Activated B cell treated with CpG ODN at 0.5 μM for 24 hours (primary cell): ENCODE data around the gene MBNL1. TPM values are rescaled to one million over a fixed set of nuclear protein-coding genes. Genes with fewer than 3 reads are reported as not detected.
"Not testable (repeated sequence)": the region's sequence is repeated elsewhere in the genome, so short reads cannot be mapped to it uniquely, and the experiment has no call there.

Source experiments
- ATAC-seq: fragments of 200-7000 bp; cut with Tn5 transposase; one replicate; pipeline ENCODE4 v1.10.0; 2021; ENCODE audit warnings: low read depth, mild to moderate bottlenecking, moderate library complexity
- CTCF ChIA-PET: fragments of 350-600 bp; sonication (Branson Sonifier 250); formaldehyde crosslinking; loops from one replicate; lab custom pipeline; 2021; ENCODE audit warnings: antibody characterized with exemption; lab: Charles Lee
- POLR2A ChIA-PET: fragments of 350-600 bp; sonication (Branson Sonifier 250); formaldehyde crosslinking; loops from one replicate; lab custom pipeline; 2021; ENCODE audit warnings: antibody characterized with exemption; lab: Charles Lee
- DNase-seq: peaks from one replicate; pipeline ENCODE4 v3.0.0; 2022
- H3K27ac Mint-ChIP-seq: one replicate; pipeline ENCODE4 v1.8.0; 2020; ENCODE audit warnings: mixed read lengths
- H3K27me3 Mint-ChIP-seq: one replicate; pipeline ENCODE4 v1.8.0; 2021; ENCODE audit warnings: mixed read lengths
- H3K36me3 Mint-ChIP-seq: one replicate; pipeline ENCODE4 v1.8.0; 2021; ENCODE audit warnings: low read depth, mixed read lengths
- H3K4me1 Mint-ChIP-seq: one replicate; pipeline ENCODE4 v1.8.0; 2021; ENCODE audit warnings: mixed read lengths
- H3K4me3 Mint-ChIP-seq: one replicate; pipeline ENCODE4 v1.8.0; 2020; ENCODE audit warnings: mild to moderate bottlenecking, mixed read lengths
- H3K9me3 Mint-ChIP-seq: one replicate; pipeline ENCODE4 v1.8.0; 2020; ENCODE audit warnings: mixed read lengths
- intact Hi-C: fragments of 100-400 bp; cut with micrococcal nuclease; formaldehyde crosslinking; loops from one replicate; pipeline ENCODE4 v1.15.1; 2024
- total RNA-seq: library from RNA; stranded (reverse); gene quantifications from 2 replicates; pipeline ENCODE4 v1.2.3, GENCODE V29; 2022
- TF ChIP-seq, protein P1 (sequence below): fragments of 200-600 bp; IDR thresholded peaks from one replicate; pipeline ENCODE4 v1.8.0; 2022; ENCODE audit warnings: antibody characterized with exemption, mild to moderate bottlenecking

MBNL1 gene
- total RNA-seq, 1 donor from 2014 or later = 561 TPM

DNA sequence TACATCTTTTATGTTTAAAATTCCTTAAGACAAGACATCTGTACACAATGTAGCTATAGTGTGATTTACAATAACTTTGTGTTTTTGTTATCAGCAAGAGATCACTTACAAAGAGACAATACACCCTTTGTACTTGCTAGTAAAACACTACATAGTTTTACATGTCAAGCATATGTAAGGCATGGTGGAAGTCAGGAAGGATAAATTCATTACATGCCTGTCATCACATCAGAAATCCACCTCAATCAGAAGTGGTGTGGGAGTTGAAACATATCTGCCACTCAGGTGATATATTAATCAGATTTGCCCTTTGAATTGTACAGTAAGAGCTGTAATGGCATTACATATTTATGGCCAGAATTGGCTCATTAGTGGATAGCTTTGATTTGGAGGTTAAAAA, 95.5 kb downstream of the MBNL1 start:
- intact Hi-C loops = no loop called here
- ATAC-seq (no peak), DNase-seq (no peak)
- Mint-ChIP-seq H3K36me3 (peaks cover 70% of the 10 kb centered on the region), H3K27ac (peak overlapping the region; percentile 65), H3K4me1 (peaks cover 70% of the 10 kb centered on the region), H3K27me3 (no peaks in the 10 kb centered on the region), H3K9me3 (peaks cover 11% of the 10 kb centered on the region), H3K4me3 (no peak overlapping the region)
- TF ChIP-seq, protein P1, sequence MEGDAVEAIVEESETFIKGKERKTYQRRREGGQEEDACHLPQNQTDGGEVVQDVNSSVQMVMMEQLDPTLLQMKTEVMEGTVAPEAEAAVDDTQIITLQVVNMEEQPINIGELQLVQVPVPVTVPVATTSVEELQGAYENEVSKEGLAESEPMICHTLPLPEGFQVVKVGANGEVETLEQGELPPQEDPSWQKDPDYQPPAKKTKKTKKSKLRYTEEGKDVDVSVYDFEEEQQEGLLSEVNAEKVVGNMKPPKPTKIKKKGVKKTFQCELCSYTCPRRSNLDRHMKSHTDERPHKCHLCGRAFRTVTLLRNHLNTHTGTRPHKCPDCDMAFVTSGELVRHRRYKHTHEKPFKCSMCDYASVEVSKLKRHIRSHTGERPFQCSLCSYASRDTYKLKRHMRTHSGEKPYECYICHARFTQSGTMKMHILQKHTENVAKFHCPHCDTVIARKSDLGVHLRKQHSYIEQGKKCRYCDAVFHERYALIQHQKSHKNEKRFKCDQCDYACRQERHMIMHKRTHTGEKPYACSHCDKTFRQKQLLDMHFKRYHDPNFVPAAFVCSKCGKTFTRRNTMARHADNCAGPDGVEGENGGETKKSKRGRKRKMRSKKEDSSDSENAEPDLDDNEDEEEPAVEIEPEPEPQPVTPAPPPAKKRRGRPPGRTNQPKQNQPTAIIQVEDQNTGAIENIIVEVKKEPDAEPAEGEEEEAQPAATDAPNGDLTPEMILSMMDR = no peak
- POLR2A ChIA-PET = interaction anchor here (0.6 kb wide), 1 partner anchor 40 kb away, joined by 3 read pairs; no protein-coding TSS in a partner anchor
- CTCF ChIA-PET = no interaction called here

DNA sequence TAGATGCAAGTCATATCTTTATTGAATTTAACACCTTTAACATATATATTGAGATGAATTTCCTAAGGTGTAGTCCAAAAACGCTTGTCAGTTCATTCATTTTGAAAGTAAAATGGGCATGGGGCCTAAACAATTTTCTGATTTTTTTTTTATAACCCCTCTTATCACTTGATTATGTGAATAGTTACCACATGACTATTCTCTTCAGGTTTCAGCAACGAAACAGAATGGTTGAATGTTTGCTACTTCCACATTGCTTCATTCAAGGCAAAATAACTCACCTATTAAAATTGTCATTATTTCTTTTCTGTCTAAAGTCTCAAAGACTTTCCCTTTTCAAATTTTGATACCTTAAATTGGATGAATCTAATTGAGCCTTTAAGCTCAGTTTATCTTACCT, 96.4 kb downstream of the MBNL1 start:
- H3K27ac Mint-ChIP-seq = peak overlapping the region; percentile 65
- peaks cover 11% of the 10 kb centered on the region for H3K9me3 Mint-ChIP-seq
- no peaks in the 10 kb centered on the region for H3K27me3 Mint-ChIP-seq
- H3K36me3 Mint-ChIP-seq = peaks cover 70% of the 10 kb centered on the region
- H3K4me1 Mint-ChIP-seq = peaks cover 70% of the 10 kb centered on the region
- intact Hi-C loops = no loop called here
- H3K4me3 Mint-ChIP-seq = no peak overlapping the region
- DNase-seq (no peak), ATAC-seq (no peak)
- POLR2A ChIA-PET = no interaction called here
- CTCF ChIA-PET = no interaction called here
- TF ChIP-seq, protein P1 = no peak

DNA sequence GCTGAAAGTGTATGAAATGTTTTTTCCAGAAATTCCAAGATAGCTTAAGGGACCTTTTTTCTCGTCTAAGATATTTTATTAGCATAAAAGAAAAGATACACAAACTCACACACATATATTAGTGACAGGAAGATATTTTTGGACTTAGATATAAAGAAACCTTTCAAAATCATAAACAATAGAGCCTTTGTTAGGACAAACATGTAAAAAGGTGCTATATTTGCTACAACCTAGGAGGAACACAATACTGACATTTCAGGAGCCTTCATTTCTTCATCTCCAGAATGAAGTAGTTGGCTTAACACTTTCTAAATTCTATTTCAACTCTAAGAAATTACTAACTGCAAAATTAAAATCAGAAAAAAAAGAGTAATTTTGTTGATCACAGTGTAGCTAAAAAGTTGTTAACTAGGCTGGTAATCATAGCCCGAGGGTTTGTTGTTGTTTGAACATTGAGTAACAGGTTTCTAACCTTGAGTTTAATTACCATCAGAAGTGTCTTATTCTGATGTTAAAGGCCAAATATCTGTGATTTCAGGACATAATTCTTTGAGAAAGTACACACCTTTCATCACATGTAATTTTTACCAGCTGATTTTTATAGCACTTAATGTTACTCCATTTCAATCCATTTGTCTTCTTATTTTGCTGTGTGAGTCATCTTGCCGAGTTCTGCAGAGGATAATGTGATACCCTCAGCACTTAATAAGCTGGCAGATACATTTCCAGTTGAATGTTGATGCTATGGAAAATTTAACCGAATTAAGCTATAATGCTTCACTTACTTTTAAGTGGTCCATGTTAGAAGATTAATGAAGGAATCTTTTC, 97.3 kb downstream of the MBNL1 start:
- CTCF ChIA-PET = interaction anchor here (0.9 kb wide), 1 partner anchor 182 kb away, joined by 3 read pairs; no protein-coding TSS in a partner anchor
- TF ChIP-seq, protein P1 = no peak
- POLR2A ChIA-PET = interaction anchor here (1.4 kb wide), 1 partner anchor 10 kb away, joined by 7 read pairs; no protein-coding TSS in a partner anchor
- Mint-ChIP-seq H3K4me3 (no peak overlapping the region), H3K9me3 (peaks cover 11% of the 10 kb centered on the region), H3K36me3 (peaks cover 76% of the 10 kb centered on the region), H3K4me1 (peaks cover 75% of the 10 kb centered on the region), H3K27ac (no peak overlapping the region), H3K27me3 (no peaks in the 10 kb centered on the region)
- intact Hi-C loops = no loop called here
- no peak for DNase-seq
- ATAC-seq = no peak

DNA sequence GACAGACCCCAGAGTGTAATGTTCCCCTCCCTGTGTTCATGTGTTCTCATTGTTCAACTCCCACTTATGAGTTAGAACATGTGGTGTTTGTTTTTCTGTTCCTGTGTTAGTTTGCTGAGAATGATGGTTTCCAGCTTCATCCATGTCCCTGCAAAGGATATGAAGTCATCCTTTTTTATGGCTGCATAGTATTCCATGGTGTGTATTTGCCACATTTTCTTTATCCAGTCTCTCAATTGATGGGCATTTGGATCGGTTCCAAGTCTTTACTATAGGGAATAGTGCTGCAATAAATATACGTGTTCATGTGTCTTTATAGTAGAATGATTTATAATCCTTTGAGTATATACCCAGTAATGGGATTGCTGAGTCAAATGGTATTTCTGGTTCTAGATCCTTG, 98.5 kb downstream of the MBNL1 start:
- POLR2A ChIA-PET = interaction anchor here (1.4 kb wide), 1 partner anchor 9 kb away, joined by 7 read pairs; no protein-coding TSS in a partner anchor
- H3K36me3 Mint-ChIP-seq = peaks cover 78% of the 10 kb centered on the region
- H3K9me3 Mint-ChIP-seq = peaks cover 11% of the 10 kb centered on the region
- H3K27ac Mint-ChIP-seq = peak overlapping the region; percentile 62
- peaks cover 71% of the 10 kb centered on the region for H3K4me1 Mint-ChIP-seq
- DNase-seq, ATAC-seq, intact Hi-C loops, H3K27me3 Mint-ChIP-seq, H3K4me3 Mint-ChIP-seq: not testable (repeated sequence)
- CTCF ChIA-PET = interaction anchor here (0.6 kb wide), 1 partner anchor 42 kb away, joined by 3 read pairs; no protein-coding TSS in a partner anchor

DNA sequence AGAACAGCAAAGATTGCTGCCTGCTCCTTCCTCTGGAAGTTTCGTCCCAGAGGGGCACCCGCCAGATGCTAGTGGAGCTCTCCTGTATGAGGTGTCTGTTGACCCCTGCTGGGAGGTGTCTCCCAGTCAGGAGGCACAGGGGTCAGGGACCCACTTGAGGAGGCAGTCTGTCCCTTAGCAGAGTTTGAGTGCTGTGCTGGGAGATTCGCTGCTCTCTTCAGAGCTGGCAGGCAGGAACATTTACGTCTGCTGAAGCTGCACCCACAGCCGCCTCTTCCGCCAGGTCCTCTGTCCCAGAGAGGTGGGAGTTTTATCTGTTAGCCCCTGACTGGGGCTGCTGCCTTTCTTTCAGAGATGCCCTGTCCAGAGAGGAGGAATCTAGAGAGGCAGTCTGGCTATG, 103.9 kb downstream of the MBNL1 start:
- intact Hi-C loops, DNase-seq, ATAC-seq, H3K27me3 Mint-ChIP-seq, CTCF ChIA-PET, H3K9me3 Mint-ChIP-seq: not testable (repeated sequence)
- H3K4me1 Mint-ChIP-seq = peaks cover 90% of the 10 kb centered on the region
- H3K4me3 Mint-ChIP-seq = peak overlapping the region; percentile 28
- peak overlapping the region; percentile 41 for H3K27ac Mint-ChIP-seq
- POLR2A ChIA-PET = interaction anchor here (0.7 to 1.7 kb wide), 2 partner anchors 21 to 223 kb away, joined by 11 to 15 read pairs; no protein-coding TSS in a partner anchor
- H3K36me3 Mint-ChIP-seq = peaks cover 69% of the 10 kb centered on the region

DNA sequence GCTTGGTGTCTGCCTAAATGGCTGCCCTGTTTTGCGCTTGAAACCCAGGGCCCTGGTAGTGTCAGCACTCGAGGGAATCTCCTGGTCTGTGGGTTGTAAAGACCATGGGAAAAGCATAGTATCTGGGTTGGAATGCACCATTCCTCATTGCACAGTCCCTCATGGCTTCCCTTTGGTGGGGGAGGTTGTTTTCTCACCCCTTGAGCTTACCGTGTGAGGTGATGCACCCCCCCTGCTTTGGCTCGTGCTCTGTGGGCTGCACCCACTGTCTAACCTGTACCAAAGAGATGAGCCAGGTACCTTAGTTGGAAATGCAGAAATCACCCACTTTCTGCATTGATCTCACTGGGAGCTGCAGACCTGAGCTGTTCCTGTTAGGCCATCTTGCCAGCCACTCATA, 104.7 kb downstream of the MBNL1 start:
- intact Hi-C loops = no loop called here
- no peak for ATAC-seq
- no peak for DNase-seq
- Mint-ChIP-seq H3K4me1 (peaks cover 87% of the 10 kb centered on the region), H3K36me3 (peaks cover 67% of the 10 kb centered on the region), H3K4me3 (peak overlapping the region; percentile 19), H3K27ac (peak overlapping the region; percentile 50), H3K9me3 (no peaks in the 10 kb centered on the region), H3K27me3 (no peaks in the 10 kb centered on the region)
- ChIA-PET CTCF (no interaction called here), POLR2A (interaction anchor here (0.7 to 1.7 kb wide), 2 partner anchors 22 to 222 kb away, joined by 11 to 15 read pairs; no protein-coding TSS in a partner anchor)
- TF ChIP-seq, protein P1 = no peak
